ENCODE data around the gene CIT.

Gene CIT

GRCh38 chr12:119836781-119837180, 40.3 kb downstream of the CIT start:
- Histone ChIP-seq H3K4me2 (ENCODE audit: low read depth, low read length, poor library complexity, severe bottlenecking) (no peak overlapping the region), H3K9ac (ENCODE audit: low read depth, low read length, poor library complexity, severe bottlenecking) (no peak overlapping the region), H3K4me1 (ENCODE audit: insufficient read depth, low read length, poor library complexity, severe bottlenecking) (no peaks in the 10 kb centered on the region), H3K4me3 (ENCODE audit: low read length, poor library complexity, severe bottlenecking) (no peak overlapping the region), H3F3A (ENCODE audit: low read depth) (no peaks in the 10 kb centered on the region), H2AFZ (ENCODE audit: low read length) (no peak overlapping the region), H4K20me1 (ENCODE audit: insufficient read depth, low read length, poor library complexity, severe bottlenecking) (no peaks in the 10 kb centered on the region), H3K9me3 (ENCODE audit: insufficient read depth, low read depth, low read length) (no peaks in the 10 kb centered on the region), H3K9me2 (replicated peaks; ENCODE audit: low read depth, low read length) (no peaks in the 10 kb centered on the region), H3K27me3 (ENCODE audit: insufficient read depth, low read length, poor library complexity, severe bottlenecking) (no peaks in the 10 kb centered on the region), H3K79me2 (ENCODE audit: insufficient read depth, low read length) (peaks cover 44% of the 10 kb centered on the region; the same call in 1 of the 2 replicates), H3K36me3 (ENCODE audit: insufficient read depth, low read length) (peaks cover 88% of the 10 kb centered on the region; the same call in 1 of the 2 replicates)
- TF ChIP-seq, protein P1, sequence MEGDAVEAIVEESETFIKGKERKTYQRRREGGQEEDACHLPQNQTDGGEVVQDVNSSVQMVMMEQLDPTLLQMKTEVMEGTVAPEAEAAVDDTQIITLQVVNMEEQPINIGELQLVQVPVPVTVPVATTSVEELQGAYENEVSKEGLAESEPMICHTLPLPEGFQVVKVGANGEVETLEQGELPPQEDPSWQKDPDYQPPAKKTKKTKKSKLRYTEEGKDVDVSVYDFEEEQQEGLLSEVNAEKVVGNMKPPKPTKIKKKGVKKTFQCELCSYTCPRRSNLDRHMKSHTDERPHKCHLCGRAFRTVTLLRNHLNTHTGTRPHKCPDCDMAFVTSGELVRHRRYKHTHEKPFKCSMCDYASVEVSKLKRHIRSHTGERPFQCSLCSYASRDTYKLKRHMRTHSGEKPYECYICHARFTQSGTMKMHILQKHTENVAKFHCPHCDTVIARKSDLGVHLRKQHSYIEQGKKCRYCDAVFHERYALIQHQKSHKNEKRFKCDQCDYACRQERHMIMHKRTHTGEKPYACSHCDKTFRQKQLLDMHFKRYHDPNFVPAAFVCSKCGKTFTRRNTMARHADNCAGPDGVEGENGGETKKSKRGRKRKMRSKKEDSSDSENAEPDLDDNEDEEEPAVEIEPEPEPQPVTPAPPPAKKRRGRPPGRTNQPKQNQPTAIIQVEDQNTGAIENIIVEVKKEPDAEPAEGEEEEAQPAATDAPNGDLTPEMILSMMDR (conservative IDR thresholded peaks at IDR 0.05; ENCODE audit: low read length), result no peak
- TF ChIP-seq EZH2phosphoT487 (IDR thresholded peaks at IDR 0.05; ENCODE audit: borderline replicate concordance), result no peak

GRCh38 chr12:119835068-119835467, 42.1 kb downstream of the CIT start:
- H3K9me2 ChIP-seq (replicated peaks; ENCODE audit: low read depth, low read length), result no peaks in the 10 kb centered on the region
- no peak for TF ChIP-seq EZH2phosphoT487 (IDR thresholded peaks at IDR 0.05; ENCODE audit: borderline replicate concordance)
- TF ChIP-seq, protein P1 (conservative IDR thresholded peaks at IDR 0.05; ENCODE audit: low read length), result no peak
- H3K27me3 ChIP-seq (ENCODE audit: insufficient read depth, low read length, poor library complexity, severe bottlenecking), result no peaks in the 10 kb centered on the region
- H3F3A ChIP-seq (ENCODE audit: low read depth), result no peaks in the 10 kb centered on the region
- no peak overlapping the region for H3K4me2 ChIP-seq (ENCODE audit: low read depth, low read length, poor library complexity, severe bottlenecking)
- H3K36me3 ChIP-seq (ENCODE audit: insufficient read depth, low read length), result peaks cover 87% of the 10 kb centered on the region; the same call in 1 of the 2 replicates
- peaks cover 28% of the 10 kb centered on the region; the same call in 1 of the 2 replicates for H3K79me2 ChIP-seq (ENCODE audit: insufficient read depth, low read length)
- no peak overlapping the region for H3K9ac ChIP-seq (ENCODE audit: low read depth, low read length, poor library complexity, severe bottlenecking)
- H3K9me3 ChIP-seq (ENCODE audit: insufficient read depth, low read depth, low read length), result no peaks in the 10 kb centered on the region
- H3K4me3 ChIP-seq (ENCODE audit: low read length, poor library complexity, severe bottlenecking), result no peak overlapping the region
- H3K4me1 ChIP-seq (ENCODE audit: insufficient read depth, low read length, poor library complexity, severe bottlenecking), result no peaks in the 10 kb centered on the region
- no peaks in the 10 kb centered on the region for H4K20me1 ChIP-seq (ENCODE audit: insufficient read depth, low read length, poor library complexity, severe bottlenecking)
- H2AFZ ChIP-seq (ENCODE audit: low read length), result no peak overlapping the region

DNA sequence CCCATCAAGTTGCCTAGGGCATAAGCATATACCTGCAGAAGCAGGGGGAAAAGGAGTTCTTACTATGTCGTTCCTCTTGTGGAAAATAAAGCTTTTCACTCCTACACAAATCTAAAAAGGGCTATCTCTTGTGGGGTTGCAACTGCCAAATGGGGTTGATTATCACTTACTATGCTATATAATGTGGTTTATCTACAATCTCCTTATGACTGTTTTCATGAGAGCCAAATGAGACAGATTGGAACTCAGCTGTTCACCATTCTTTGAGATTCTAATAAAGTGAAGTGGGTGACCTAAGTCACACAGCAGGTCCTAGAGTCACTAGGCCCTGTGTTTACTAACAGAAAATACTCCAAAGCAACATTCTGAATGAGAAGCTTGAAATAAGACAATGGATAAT, 47.7 kb downstream of the CIT start:
- H3K36me3 ChIP-seq (ENCODE audit: insufficient read depth, low read length), result peaks cover 93% of the 10 kb centered on the region; the same call in 1 of the 2 replicates
- no peak for TF ChIP-seq EZH2phosphoT487 (IDR thresholded peaks at IDR 0.05; ENCODE audit: borderline replicate concordance)
- TF ChIP-seq, protein P1 (conservative IDR thresholded peaks at IDR 0.05; ENCODE audit: low read length), result no peak

More for the DNA sequence above, 47.7 kb downstream of the CIT start:
- H2AFZ ChIP-seq (ENCODE audit: low read length), result no peak overlapping the region
- H3K27me3 ChIP-seq (ENCODE audit: insufficient read depth, low read length, poor library complexity, severe bottlenecking), result no peaks in the 10 kb centered on the region
- no peaks in the 10 kb centered on the region for H4K20me1 ChIP-seq (ENCODE audit: insufficient read depth, low read length, poor library complexity, severe bottlenecking)
- no peaks in the 10 kb centered on the region for H3K9me2 ChIP-seq (replicated peaks; ENCODE audit: low read depth, low read length)
- 0 out of 2 replicates have a peak, but pooled peaks cover under 1% of the 10 kb centered on the region for H3K79me2 ChIP-seq (ENCODE audit: insufficient read depth, low read length)
- no peaks in the 10 kb centered on the region for H3K9me3 ChIP-seq (ENCODE audit: insufficient read depth, low read depth, low read length)
- H3K4me1 ChIP-seq (ENCODE audit: insufficient read depth, low read length, poor library complexity, severe bottlenecking), result no peaks in the 10 kb centered on the region
- no peak overlapping the region for H3K4me3 ChIP-seq (ENCODE audit: low read length, poor library complexity, severe bottlenecking)
- H3K9ac ChIP-seq (ENCODE audit: low read depth, low read length, poor library complexity, severe bottlenecking), result no peak overlapping the region
- H3K4me2 ChIP-seq (ENCODE audit: low read depth, low read length, poor library complexity, severe bottlenecking), result no peak overlapping the region
- no peaks in the 10 kb centered on the region for H3F3A ChIP-seq (ENCODE audit: low read depth)
